BLaER1 (cell line): ENCODE results near the gene TAS1R1.
A peak's percentile ranks its signal among the peaks of the same experiment; 100 is the strongest.
"Not testable (repeated sequence)": the region's sequence is repeated elsewhere in the genome, so short reads cannot be mapped to it uniquely, and the experiment has no call there.

Experiments used
- H3K27ac ChIP-seq: shearing (Covaris generic); formaldehyde crosslinking; 2 replicates; pipeline ENCODE4 v1.8.1; 2022
- H3K27me3 ChIP-seq: shearing (Covaris generic); formaldehyde crosslinking; 2 replicates; pipeline ENCODE4 v1.8.1; 2022
- H3K36me3 ChIP-seq: shearing (Covaris generic); formaldehyde crosslinking; 2 replicates; pipeline ENCODE4 v1.8.1; 2022
- H3K4me1 ChIP-seq: shearing (Covaris generic); formaldehyde crosslinking; 2 replicates; pipeline ENCODE4 v1.8.1; 2022
- H3K4me2 ChIP-seq: shearing (Covaris generic); formaldehyde crosslinking; 2 replicates; pipeline ENCODE4 v1.8.1; 2022
- H3K4me3 ChIP-seq: shearing (Covaris generic); formaldehyde crosslinking; 2 replicates; pipeline ENCODE4 v1.8.1; 2022
- H3K9ac ChIP-seq: shearing (Covaris generic); formaldehyde crosslinking; 2 replicates; pipeline ENCODE4 v1.8.1; 2022
- H3K9me3 ChIP-seq: shearing (Covaris generic); formaldehyde crosslinking; 2 replicates; pipeline ENCODE4 v1.8.1; 2022
- H4K20me1 ChIP-seq: shearing (Covaris generic); formaldehyde crosslinking; 2 replicates; pipeline ENCODE4 v1.8.1; 2022
- Cebpa-rat ChIP-seq: shearing (Covaris generic); IDR thresholded peaks from 2 replicates; pipeline ENCODE4 v1.8.1; 2022

Gene TAS1R1

GRCh38 chr1:6596351-6596750 is 41.2 kb downstream of the TAS1R1 start:
- Histone ChIP-seq H3K4me2 (no peak overlapping the region), H3K36me3 (peaks cover 80% of the 10 kb centered on the region), H3K4me3 (no peak overlapping the region), H3K9ac (0 out of 2 replicates have a peak overlapping the region, but pooled peaks have one; percentile 15), H3K4me1 (peaks cover 52% of the 10 kb centered on the region), H3K27me3 (no peaks in the 10 kb centered on the region), H3K27ac (no peak overlapping the region), H3K9me3 (no peaks in the 10 kb centered on the region), H4K20me1 (peaks cover 100% of the 10 kb centered on the region)
- no peak for TF ChIP-seq Cebpa-rat

GRCh38 chr1:6596886-6597776 is 42.0 kb downstream of the TAS1R1 start:
- Histone ChIP-seq H3K27me3 (no peaks in the 10 kb centered on the region), H3K27ac (no peak overlapping the region), H3K9me3 (no peaks in the 10 kb centered on the region), H3K4me3 (no peak overlapping the region), H3K4me2 (no peak overlapping the region), H3K9ac (0 out of 2 replicates have a peak overlapping the region, but pooled peaks have one; percentile 15), H3K36me3 (peaks cover 73% of the 10 kb centered on the region), H3K4me1 (peaks cover 44% of the 10 kb centered on the region), H4K20me1 (peaks cover 100% of the 10 kb centered on the region)
- no peak for TF ChIP-seq Cebpa-rat

DNA sequence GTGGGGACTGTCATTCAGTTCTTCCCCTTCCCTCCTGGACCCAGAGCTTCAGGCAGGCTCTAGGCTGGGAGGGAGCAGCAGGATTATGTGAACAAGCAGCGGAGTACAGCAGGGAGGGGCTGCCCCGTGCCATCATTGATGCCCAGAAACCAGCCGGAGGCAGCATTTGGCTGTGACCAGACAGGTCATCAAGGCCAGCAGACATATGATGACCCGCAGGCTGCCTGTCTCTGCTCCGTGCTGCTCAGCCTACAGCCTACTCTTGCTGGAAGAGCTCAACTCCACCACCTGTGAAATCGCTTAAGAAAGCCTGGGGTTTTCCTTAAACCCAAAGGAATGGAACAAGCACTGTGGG is 42.6 kb downstream of the TAS1R1 start:
- Histone ChIP-seq H3K4me1 (peaks cover 37% of the 10 kb centered on the region), H3K9me3 (no peaks in the 10 kb centered on the region), H3K4me3 (no peak overlapping the region), H3K27ac (no peak overlapping the region), H3K9ac (0 out of 2 replicates have a peak overlapping the region, but pooled peaks have one; percentile 15), H3K36me3 (peaks cover 66% of the 10 kb centered on the region), H3K27me3 (no peaks in the 10 kb centered on the region), H3K4me2 (no peak overlapping the region), H4K20me1 (peaks cover 94% of the 10 kb centered on the region)
- no peak for TF ChIP-seq Cebpa-rat

DNA sequence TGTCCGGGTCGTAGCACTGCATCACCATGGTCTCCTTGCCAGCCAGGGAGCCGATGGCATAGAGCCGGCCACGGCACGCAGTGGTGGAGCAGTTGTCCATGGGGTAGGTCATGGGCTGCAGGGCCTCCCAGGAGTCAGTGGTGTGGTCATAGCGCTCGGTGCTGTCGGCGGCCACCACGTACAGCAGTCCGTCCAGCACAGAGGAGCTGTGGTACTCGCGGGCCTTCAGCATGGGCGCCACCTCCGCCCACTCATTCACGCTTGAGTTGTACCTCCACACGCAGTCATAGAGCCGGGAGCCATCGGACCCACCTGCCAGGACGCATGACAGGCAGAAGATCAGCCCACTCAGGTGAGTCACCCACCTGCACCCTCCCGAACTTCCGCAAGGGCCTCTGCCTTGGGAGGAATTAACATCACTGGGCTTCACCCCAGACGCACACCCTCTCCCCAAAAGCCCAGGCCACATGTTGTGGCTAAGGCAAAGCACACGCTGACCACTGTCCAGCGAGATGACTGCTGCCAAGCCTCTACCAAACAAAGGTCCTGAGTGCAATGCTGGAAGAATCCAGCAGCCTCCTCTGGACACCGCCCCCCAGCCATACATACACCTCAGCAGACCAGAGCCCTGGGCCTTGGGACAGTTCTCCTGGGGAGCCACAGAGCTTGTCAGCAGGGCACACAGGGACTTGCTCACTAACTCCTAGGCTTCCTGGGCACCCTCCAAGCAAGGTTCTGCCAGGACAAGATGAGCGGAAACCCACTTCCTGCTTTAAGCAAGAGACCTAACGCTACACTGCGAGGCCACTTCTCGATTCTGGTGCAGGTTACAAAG is 44.3 kb downstream of the TAS1R1 start:
- H3K4me3 ChIP-seq = peak overlapping the region; percentile 77
- peaks cover 43% of the 10 kb centered on the region for H3K4me1 ChIP-seq
- peak overlapping the region; percentile 41 for H3K27ac ChIP-seq
- H3K4me2 ChIP-seq = peak overlapping the region; percentile 91
- peak overlapping the region; percentile 84 for H3K9ac ChIP-seq
- peaks cover 50% of the 10 kb centered on the region for H3K36me3 ChIP-seq
- TF ChIP-seq Cebpa-rat = no peak
- no peaks in the 10 kb centered on the region for H3K27me3 ChIP-seq
- H4K20me1 ChIP-seq = peaks cover 78% of the 10 kb centered on the region
- no peaks in the 10 kb centered on the region for H3K9me3 ChIP-seq

DNA sequence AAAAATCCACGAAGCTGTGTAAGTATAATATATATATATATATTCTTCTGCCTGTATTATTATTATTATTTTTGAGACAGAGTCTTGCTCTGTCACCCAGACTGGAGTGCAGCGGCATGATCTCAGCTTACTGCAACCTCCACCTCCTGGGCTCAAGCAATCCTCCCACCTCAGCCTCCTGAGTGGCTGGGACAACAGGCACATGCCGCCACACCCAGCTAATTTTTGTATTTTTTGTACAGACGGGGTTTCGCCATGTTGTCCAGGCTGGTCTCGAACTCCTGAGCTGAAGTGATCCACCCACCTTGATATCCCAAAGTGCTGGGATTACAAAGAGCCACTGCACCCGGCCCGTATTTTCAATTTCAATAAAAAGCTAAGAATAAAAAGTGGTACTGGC is 44.9 kb downstream of the TAS1R1 start:
- peak overlapping the region; percentile 84 for H3K9ac ChIP-seq
- not testable (repeated sequence) for H3K9me3 ChIP-seq, H3K27me3 ChIP-seq, H3K27ac ChIP-seq
- H3K36me3 ChIP-seq = peaks cover 44% of the 10 kb centered on the region
- peak overlapping the region; percentile 91 for H3K4me2 ChIP-seq
- peaks cover 43% of the 10 kb centered on the region for H3K4me1 ChIP-seq
- peak overlapping the region; percentile 77 for H3K4me3 ChIP-seq
- H4K20me1 ChIP-seq = peaks cover 72% of the 10 kb centered on the region

- Histone ChIP-seq H3K27me3 (no peaks in the 10 kb centered on the region), H4K20me1 (peaks cover 67% of the 10 kb centered on the region), H3K4me2 (peak overlapping the region; percentile 91), H3K27ac (peak overlapping the region; percentile 82), H3K9ac (peak overlapping the region; percentile 84), H3K36me3 (peaks cover 39% of the 10 kb centered on the region), H3K4me3 (peak overlapping the region; percentile 77), H3K4me1 (peaks cover 43% of the 10 kb centered on the region), H3K9me3 (no peaks in the 10 kb centered on the region)
- TF ChIP-seq Cebpa-rat = no peak
Measured at GRCh38 chr1:6600410-6601048, 45.4 kb downstream of the TAS1R1 start.

GRCh38 chr1:6601049-6601922 is 46.2 kb downstream of the TAS1R1 start:
- Histone ChIP-seq H3K4me3 (peak overlapping the region; percentile 77), H3K4me1 (peaks cover 47% of the 10 kb centered on the region), H3K4me2 (peak overlapping the region; percentile 91), H3K36me3 (peaks cover 31% of the 10 kb centered on the region), H3K9me3 (no peaks in the 10 kb centered on the region), H3K27ac (peak overlapping the region; percentile 82), H3K27me3 (no peaks in the 10 kb centered on the region), H3K9ac (peak overlapping the region; percentile 84), H4K20me1 (peaks cover 59% of the 10 kb centered on the region)
- no peak for TF ChIP-seq Cebpa-rat

DNA sequence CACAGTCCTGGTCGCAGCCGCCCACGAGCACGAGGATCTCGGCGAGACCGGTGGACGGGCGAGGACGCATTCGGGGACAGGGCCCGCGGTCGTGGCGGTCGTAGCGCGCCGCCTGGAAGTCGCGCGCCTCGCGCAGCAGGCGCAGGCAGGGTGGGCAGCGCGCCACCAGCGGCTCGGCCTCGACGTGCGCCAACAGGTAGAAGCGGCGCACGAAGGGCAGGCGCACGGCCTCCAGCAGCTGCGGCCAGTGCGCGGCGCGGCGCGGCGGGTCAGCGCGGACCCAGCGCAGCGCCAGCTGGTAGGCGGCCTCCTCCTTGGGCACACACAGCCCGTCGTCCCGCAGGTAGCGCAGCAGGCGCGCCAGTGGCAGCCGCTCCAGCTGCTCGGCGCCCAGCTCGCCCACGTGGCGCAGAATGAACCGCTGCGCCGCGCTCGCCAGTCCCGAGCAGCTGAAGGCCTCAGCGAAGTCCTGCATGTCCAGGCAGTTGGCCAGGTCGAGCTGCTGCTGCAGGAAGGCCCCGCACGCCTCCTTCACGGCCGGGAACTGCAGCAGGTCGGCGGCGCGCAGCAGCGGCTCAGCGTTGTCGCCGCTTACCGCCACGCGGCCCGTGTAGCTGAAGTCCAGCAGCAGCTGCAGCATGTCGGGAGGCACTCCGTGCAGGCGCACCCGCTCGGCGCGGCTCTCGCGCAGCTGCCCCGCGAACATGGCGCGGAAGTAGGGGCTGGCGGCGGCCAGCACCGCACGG is 47.0 kb downstream of the TAS1R1 start:
- Histone ChIP-seq H3K27ac (peak overlapping the region; percentile 82), H4K20me1 (peaks cover 51% of the 10 kb centered on the region), H3K9me3 (no peaks in the 10 kb centered on the region), H3K4me3 (peak overlapping the region; percentile 77), H3K9ac (peak overlapping the region; percentile 84), H3K4me2 (peak overlapping the region; percentile 91), H3K4me1 (peaks cover 50% of the 10 kb centered on the region), H3K27me3 (no peaks in the 10 kb centered on the region), H3K36me3 (peaks cover 23% of the 10 kb centered on the region)
- TF ChIP-seq Cebpa-rat = no peak
